ENCODE data around the gene AK5.

DNA sequence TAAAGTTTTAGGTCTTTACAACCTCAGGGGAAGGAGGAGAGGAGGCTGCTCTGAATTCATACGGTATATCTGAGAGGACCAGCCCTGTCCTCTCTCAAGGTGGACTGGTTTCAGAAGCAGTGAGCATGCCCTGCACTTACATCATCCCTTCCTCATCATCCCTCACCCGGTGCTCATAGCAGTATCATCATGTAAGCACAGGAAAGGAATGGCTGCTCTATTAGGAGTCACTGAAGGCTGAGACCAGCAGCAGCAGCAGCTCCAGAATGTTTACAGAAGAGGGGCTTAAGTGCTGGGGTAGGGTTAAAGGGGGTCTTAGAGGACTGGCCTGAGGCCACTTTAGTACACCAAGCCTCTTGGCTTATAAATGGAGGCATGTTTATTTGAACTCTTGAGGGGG lies 185.9 kb downstream of the AK5 start:
- no peak for TF ChIP-seq EP300 (IDR thresholded peaks at IDR 0.05)
- TF ChIP-seq, protein P1, sequence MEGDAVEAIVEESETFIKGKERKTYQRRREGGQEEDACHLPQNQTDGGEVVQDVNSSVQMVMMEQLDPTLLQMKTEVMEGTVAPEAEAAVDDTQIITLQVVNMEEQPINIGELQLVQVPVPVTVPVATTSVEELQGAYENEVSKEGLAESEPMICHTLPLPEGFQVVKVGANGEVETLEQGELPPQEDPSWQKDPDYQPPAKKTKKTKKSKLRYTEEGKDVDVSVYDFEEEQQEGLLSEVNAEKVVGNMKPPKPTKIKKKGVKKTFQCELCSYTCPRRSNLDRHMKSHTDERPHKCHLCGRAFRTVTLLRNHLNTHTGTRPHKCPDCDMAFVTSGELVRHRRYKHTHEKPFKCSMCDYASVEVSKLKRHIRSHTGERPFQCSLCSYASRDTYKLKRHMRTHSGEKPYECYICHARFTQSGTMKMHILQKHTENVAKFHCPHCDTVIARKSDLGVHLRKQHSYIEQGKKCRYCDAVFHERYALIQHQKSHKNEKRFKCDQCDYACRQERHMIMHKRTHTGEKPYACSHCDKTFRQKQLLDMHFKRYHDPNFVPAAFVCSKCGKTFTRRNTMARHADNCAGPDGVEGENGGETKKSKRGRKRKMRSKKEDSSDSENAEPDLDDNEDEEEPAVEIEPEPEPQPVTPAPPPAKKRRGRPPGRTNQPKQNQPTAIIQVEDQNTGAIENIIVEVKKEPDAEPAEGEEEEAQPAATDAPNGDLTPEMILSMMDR (IDR thresholded peaks at IDR 0.05) = no peak
